22Rv1 (cell line): ENCODE results near the gene S100A13.

Experiments
- CTCF ChIP-seq: fragments of 450-650 bp; IDR thresholded peaks from 2 replicates; pipeline ENCODE4 v1.5.1; 2017; ENCODE audit warnings: mild to moderate bottlenecking
- ZFX ChIP-seq: fragments of 450-650 bp; IDR thresholded peaks from 2 replicates; pipeline ENCODE4 v1.6.1; 2017; ENCODE audit warnings: antibody characterized with exemption, borderline replicate concordance

GRCh38 chr1:153583976-153584375 is 43.3 kb downstream of the S100A13 start:
- TF ChIP-seq CTCF (no peak), ZFX (no peak)
